K562 (cell line): ENCODE measurements around the gene CNOT1. TPM values are rescaled to one million over a fixed set of nuclear protein-coding genes. Genes with fewer than 3 reads are reported as not detected.

Experiments
- ATAC-seq: fragments of 200-7000 bp; cut with Tn5 transposase; 3 replicates; pipeline ENCODE4 v1.9.1; 2020; ENCODE audit warnings: moderate library complexity
- BruUV-seq: library from RNA; stranded (reverse); fragments of 400-500 nt; replicated peaks from 2 replicates; lab custom pipeline; 2021; lab: Mats Ljungman, UMichigan
- CTCF ChIA-PET: fragments of 300-600 bp; formaldehyde crosslinking; extraction: SDS; loops from one replicate; lab custom pipeline; 2021; ENCODE audit warnings: low intra/inter-chr PET ratio; lab: Yijun Ruan, JAX
- POLR2A ChIA-PET: fragments of 300-600, 350-650 bp; sonication (Branson Sonifier 250); formaldehyde crosslinking; extraction: SDS; loops from one replicate; lab custom pipeline; 2021; ENCODE audit warnings: antibody characterized with exemption, inconsistent platforms; lab: Yijun Ruan, JAX
- DNase-seq, 4 experiments: peaks; one replicate each; pipeline versions ENCODE4 v3.0.0 to v3.0.0-alpha.2; 2011 to 2018; ENCODE audit warnings: low spot score in 3 of 4, mixed read lengths in 3 of 4; ENCODE audit errors: extremely low read depth in 1 of 4
- FAIRE-seq: peaks from 2 replicates; lab custom pipeline; 2011; peaks lifted over from hg19 to GRCh38; lab: Jason Lieb, UNC
- H2AFZ ChIP-seq: 2 replicates; pipeline ENCODE4 v1.6.0; 2011; ENCODE audit warnings: low read depth, low read length, control low read depth, inconsistent platforms
- H3K27ac ChIP-seq: fragments of 200-600 bp; 3 replicates; pipeline ENCODE4 v1.8.0; 2011; ENCODE audit warnings: low read depth, mild to moderate bottlenecking, control low read depth, inconsistent platforms, low read length, moderate library complexity, mixed read lengths; ENCODE audit errors: extremely low read depth
- H3K27me3 ChIP-seq, 2 experiments: fragments of 300-600 bp in 1 of 2; 2 replicates in 1 of 2; 3 replicates in 1 of 2; pipeline versions ENCODE4 v1.6.0 to v1.8.0; 2011; ENCODE audit warnings: inconsistent platforms in 2 of 2, low read length in 2 of 2, mild to moderate bottlenecking in 1 of 2, mixed read lengths in 1 of 2, moderate library complexity in 1 of 2; ENCODE audit not compliant: control insufficient read depth in 2 of 2, insufficient read depth in 2 of 2
- H3K36me3 ChIP-seq: fragments of 300-600 bp; 3 replicates; pipeline ENCODE4 v1.8.0; 2011; ENCODE audit warnings: mild to moderate bottlenecking, low read length, inconsistent platforms; ENCODE audit not compliant: control insufficient read depth, insufficient read depth
- H3K4me1 ChIP-seq, 2 experiments: fragments of 200-600 bp in 1 of 2; replicated peaks in 1 of 2; 2 replicates in 1 of 2; 3 replicates in 1 of 2; pipeline versions ENCODE4 v1.5.1 to v1.8.0; 2011; ENCODE audit warnings: inconsistent platforms in 2 of 2, low read length in 2 of 2, mild to moderate bottlenecking in 1 of 2, mixed read lengths in 1 of 2, moderate library complexity in 1 of 2; ENCODE audit not compliant: control insufficient read depth in 2 of 2, insufficient read depth in 2 of 2
- H3K4me2 ChIP-seq: 2 replicates; pipeline ENCODE4 v1.6.1; 2011; ENCODE audit warnings: low read length, control low read depth, inconsistent platforms, mixed read lengths; ENCODE audit not compliant: insufficient read depth
- H3K4me3 ChIP-seq: fragments of 200-600 bp; sonication (generic), shearing (Covaris generic); 2 replicates; pipeline ENCODE4 v1.5.1; 2016; ENCODE audit warnings: control low read depth, inconsistent platforms
- H3K79me2 ChIP-seq: fragments of 200-600 bp; 3 replicates; pipeline ENCODE4 v1.8.0; 2011; ENCODE audit warnings: low read length, inconsistent platforms; ENCODE audit not compliant: control insufficient read depth, insufficient read depth
- H3K9ac ChIP-seq, 2 experiments: 2 replicates each; pipeline versions ENCODE4 v1.6.0 to v1.6.1; 2011; ENCODE audit warnings: low read depth in 2 of 2, low read length in 2 of 2, control low read depth in 1 of 2, inconsistent platforms in 1 of 2, mild to moderate bottlenecking in 1 of 2, mixed read lengths in 1 of 2; ENCODE audit not compliant: insufficient read depth in 1 of 2
- H3K9me1 ChIP-seq: one replicate; pipeline ENCODE4 v1.6.0; 2011; ENCODE audit warnings: inconsistent platforms, mild to moderate bottlenecking, low read length, moderate library complexity; ENCODE audit not compliant: control insufficient read depth, insufficient read depth
- H3K9me3 ChIP-seq: replicated peaks from 2 replicates; pipeline ENCODE4 v1.5.1; 2011; ENCODE audit warnings: low read depth, low read length, inconsistent platforms; ENCODE audit not compliant: control insufficient read depth, insufficient read depth
- H4K20me1 ChIP-seq: replicated peaks from 2 replicates; pipeline ENCODE4 v1.6.1; 2011; ENCODE audit warnings: low read length, inconsistent platforms, mixed read lengths; ENCODE audit not compliant: control insufficient read depth, insufficient read depth
- ADNP ChIP-seq: fragments of 200-800 bp; sonication (Bioruptor generic); IDR thresholded peaks from 2 replicates; pipeline ENCODE4 v1.6.1; 2016; ENCODE audit warnings: missing genetic modification characterization, missing compliant biosample characterization
- AFF4 ChIP-seq: sonication (generic); formaldehyde crosslinking; IDR thresholded peaks from 2 replicates; pipeline ENCODE4 v1.8.0; 2023; ENCODE audit warnings: mild to moderate bottlenecking, missing genetic modification reagents
- ATF3 ChIP-seq, 2 experiments: fragments of 450-650 bp in 1 of 2; sonication (generic) in 1 of 2; formaldehyde crosslinking in 1 of 2; IDR thresholded peaks in 1 of 2; conservative IDR thresholded peaks in 1 of 2; 2 replicates each; pipeline versions ENCODE4 v1.6.1 to v1.8.1; 2016 to 2023; ENCODE audit warnings: mild to moderate bottlenecking in 2 of 2, moderate library complexity in 2 of 2, inconsistent platforms in 1 of 2, missing genetic modification reagents in 1 of 2
- CREM ChIP-seq: IDR thresholded peaks from 2 replicates; pipeline ENCODE4 v1.6.1; 2014; ENCODE audit warnings: antibody characterized with exemption, low read depth
- HNRNPL ChIP-seq: fragments of 200-400 bp; formaldehyde crosslinking; IDR thresholded peaks from 2 replicates; pipeline ENCODE4 v1.6.1; 2017; ENCODE audit warnings: low read depth, mild to moderate bottlenecking, low read length
- PHF20 ChIP-seq: fragments of 450-650 bp; IDR thresholded peaks from 2 replicates; pipeline ENCODE4 v1.6.1; 2018; ENCODE audit not compliant: partially characterized antibody
- SAFB ChIP-seq: fragments of 200-400 bp; formaldehyde crosslinking; IDR thresholded peaks from 2 replicates; pipeline ENCODE4 v1.6.1; 2017; ENCODE audit warnings: low read depth, low read length, borderline replicate concordance
- SAFB2 ChIP-seq: fragments of 200-400 bp; formaldehyde crosslinking; IDR thresholded peaks from 2 replicates; pipeline ENCODE4 v1.6.1; 2018; ENCODE audit warnings: borderline replicate concordance, low read length, low read depth, moderate library complexity; ENCODE audit not compliant: severe bottlenecking
- SMAD3 ChIP-seq: fragments of 450-650 bp; formaldehyde crosslinking; conservative IDR thresholded peaks from 2 replicates; pipeline ENCODE4 v1.4.0; 2020; ENCODE audit warnings: mild to moderate bottlenecking
- TGIF2 ChIP-seq: sonication (generic); formaldehyde crosslinking; IDR thresholded peaks from 2 replicates; pipeline ENCODE4 v1.8.1; 2022; ENCODE audit warnings: mild to moderate bottlenecking, missing genetic modification reagents, moderate library complexity
- ZBTB1 ChIP-seq: sonication (generic); formaldehyde crosslinking; IDR thresholded peaks from 2 replicates; pipeline ENCODE4 v1.8.1; 2023; ENCODE audit warnings: missing genetic modification reagents, low read depth, mild to moderate bottlenecking, borderline replicate concordance
- ZFP1 ChIP-seq: fragments of 450-650 bp; formaldehyde crosslinking; IDR thresholded peaks from 2 replicates; pipeline ENCODE4 v1.4.0; 2020; ENCODE audit warnings: mild to moderate bottlenecking, mixed read lengths
- ZNF280B ChIP-seq: fragments of 250-450 bp; sonication (Bioruptor Pico); IDR thresholded peaks from 2 replicates; pipeline ENCODE4 v1.5.1; 2021; ENCODE audit warnings: mild to moderate bottlenecking
- ZNF561 ChIP-seq: fragments of 450-650 bp; formaldehyde crosslinking; conservative IDR thresholded peaks from 2 replicates; pipeline ENCODE4 v1.4.0; 2020; ENCODE audit warnings: mild to moderate bottlenecking, moderate library complexity
- ZNF740 ChIP-seq, 3 experiments: fragments of 200-800 bp in 1 of 3; sonication (Bioruptor generic) in 1 of 3; sonication (generic) in 1 of 3; formaldehyde crosslinking in 1 of 3; IDR thresholded peaks; 2 replicates each; pipeline versions ENCODE4 v1.6.1 to v1.8.0; 2016 to 2022; ENCODE audit warnings: mild to moderate bottlenecking in 2 of 3, missing compliant biosample characterization in 2 of 3, missing genetic modification characterization in 2 of 3, missing genetic modification reagents in 1 of 3
- WGBS: fragments of 100-300 bp; shearing (Covaris generic); methylation state at CpG from one replicate; pipeline ENCODE4 v1.1.6; 2016; ENCODE audit warnings: low coverage, mixed read lengths; ENCODE audit not compliant: insufficient coverage; ENCODE audit errors: missing lambda C conversion rate; 5-methylcytosine and 5-hydroxymethylcytosine counted together
- in situ Hi-C: fragments of 300-500 bp; cut with MboI; formaldehyde crosslinking; loops from 4 replicates; pipeline ENCODE4 v1.15.0; 2018; ENCODE audit warnings: inconsistent platforms, mixed read lengths
- intact Hi-C: fragments of 100-400 bp; cut with micrococcal nuclease; formaldehyde crosslinking; loops from 2 replicates; pipeline ENCODE4 v1.14.2; 2022
- polyA plus RNA-seq, 8 experiments: library from polyadenylated mRNA; depleted of rRNA in 4 of 8; stranded (reverse) in 5 of 8; unstranded in 3 of 8; fragments of >200 nt; fragmentation: Nextera tagmentation in 2 of 8; fragmentation: Illumina TruSeq in 1 of 8; extraction: Ambion mirVana in 2 of 8; extraction: Trizol in 1 of 8; gene quantifications; 2 replicates each; pipeline versions ENCODE4 v1.2.1 to v1.2.3, GENCODE V29; 2011 to 2014; ENCODE audit warnings: inconsistent platforms in 1 of 8, missing spikeins in 1 of 8
- total RNA-seq, 7 experiments: library from RNA; depleted of rRNA in 6 of 7; stranded (reverse); fragments of >200 nt in 6 of 7; fragmentation: Illumina TruSeq in 2 of 7; extraction: Trizol in 2 of 7; gene quantifications; 2 replicates each; pipeline versions ENCODE4 v1.2.1 to v1.2.3, GENCODE V29; 2011 to 2021; ENCODE audit warnings: low replicate concordance in 1 of 7

The CNOT1 gene
- total and polyA plus RNA-seq, 9 of the 15 experiments (the other 6 are each of a cell fraction or from before 2014, with no cell fraction given) = 110 to 270 (median 220) TPM

GRCh38 chr16:58574895-58575294 lies 54.7 kb downstream of the CNOT1 start:
- POLR2A ChIA-PET = no interaction called here
- Histone ChIP-seq H3K27me3 (no peaks in the 10 kb centered on the region), H3K9me1 (no peaks in the 10 kb centered on the region), H3K9me3 (no peaks in the 10 kb centered on the region), H3K4me1 (no peaks in the 10 kb centered on the region), H2AFZ (no peak overlapping the region), H3K4me3 (no peak overlapping the region), H3K36me3 (peaks cover 91% of the 10 kb centered on the region), H3K79me2 (peaks cover 13% of the 10 kb centered on the region; the same call in 2 of the 3 replicates), H4K20me1 (no peaks in the 10 kb centered on the region), H3K27ac (no peak overlapping the region), H3K9ac (no peak overlapping the region), H3K4me2 (no peak overlapping the region)
- intact Hi-C loops = loop anchor here (5.0 kb wide), 1 partner anchor 33 kb away; no protein-coding TSS in a partner anchor
- ATAC-seq (no peak), DNase-seq (no peak), FAIRE-seq (no peak)
- CTCF ChIA-PET = no interaction called here
- WGBS = 80% methylated on average over 4 of the region's 4 CpGs
- in situ Hi-C loops = no loop called here
- BruUV-seq = no TSS peak
- TF ChIP-seq ZBTB1 (CRISPR knock-in tag) = no peak
- TF ChIP-seq ZNF561 (CRISPR knock-in tag) = no peak
- TF ChIP-seq SMAD3 (CRISPR knock-in tag) = no peak
- no peak for TF ChIP-seq TGIF2 (CRISPR knock-in tag)
- TF ChIP-seq SAFB2 = no peak
- TF ChIP-seq CREM = no peak
- TF ChIP-seq ATF3 (IDR thresholded peaks at IDR 0.05) = no peak
- TF ChIP-seq ATF3 (CRISPR knock-in tag; conservative IDR thresholded peaks at IDR 0.05) = no peak
- TF ChIP-seq PHF20 = no peak
- no peak for TF ChIP-seq ZFP1 (CRISPR knock-in tag)
- no peak for TF ChIP-seq ADNP (tag)
- TF ChIP-seq SAFB = no peak
- TF ChIP-seq ZNF280B (CRISPR knock-in tag) = no peak
- TF ChIP-seq ZNF740 (CRISPR knock-in tag; IDR thresholded peaks at IDR 0.05) = no peak
- no peak for TF ChIP-seq ZNF740 (tag; IDR thresholded peaks at IDR 0.05)
- TF ChIP-seq HNRNPL = no peak
- no peak for TF ChIP-seq AFF4 (CRISPR knock-in tag)
